Astrocyte of the hippocampus (primary cell): ENCODE results near the gene GAK.
"Not testable (repeated sequence)": the region's sequence is repeated elsewhere in the genome, so short reads cannot be mapped to it uniquely, and the experiment has no call there.

Experiments
- DNase-seq: peaks from one replicate; pipeline ENCODE4 v3.0.0; 2011; ENCODE audit warnings: low read depth, low spot score

Gene GAK

DNA sequence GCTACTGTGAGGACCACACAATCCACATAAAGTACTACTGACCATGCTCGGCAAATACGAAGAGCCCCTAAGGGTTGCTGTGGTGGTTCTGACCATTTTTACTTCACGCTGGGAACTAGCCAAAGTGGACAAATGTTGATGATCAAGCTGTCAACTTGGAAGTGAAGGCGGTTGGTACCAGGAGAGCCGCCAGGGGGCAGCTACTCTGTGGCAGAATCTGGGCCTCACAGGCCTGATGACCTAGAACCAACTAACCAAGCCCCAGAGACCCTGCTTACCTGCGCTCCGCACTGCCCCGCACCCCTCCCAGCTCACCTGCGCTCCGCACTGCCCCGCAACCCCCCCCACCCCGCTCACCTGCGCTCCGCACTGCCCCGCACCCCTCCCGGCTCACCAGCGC is 5.6 kb downstream of the GAK start:
- no peak for DNase-seq

DNA sequence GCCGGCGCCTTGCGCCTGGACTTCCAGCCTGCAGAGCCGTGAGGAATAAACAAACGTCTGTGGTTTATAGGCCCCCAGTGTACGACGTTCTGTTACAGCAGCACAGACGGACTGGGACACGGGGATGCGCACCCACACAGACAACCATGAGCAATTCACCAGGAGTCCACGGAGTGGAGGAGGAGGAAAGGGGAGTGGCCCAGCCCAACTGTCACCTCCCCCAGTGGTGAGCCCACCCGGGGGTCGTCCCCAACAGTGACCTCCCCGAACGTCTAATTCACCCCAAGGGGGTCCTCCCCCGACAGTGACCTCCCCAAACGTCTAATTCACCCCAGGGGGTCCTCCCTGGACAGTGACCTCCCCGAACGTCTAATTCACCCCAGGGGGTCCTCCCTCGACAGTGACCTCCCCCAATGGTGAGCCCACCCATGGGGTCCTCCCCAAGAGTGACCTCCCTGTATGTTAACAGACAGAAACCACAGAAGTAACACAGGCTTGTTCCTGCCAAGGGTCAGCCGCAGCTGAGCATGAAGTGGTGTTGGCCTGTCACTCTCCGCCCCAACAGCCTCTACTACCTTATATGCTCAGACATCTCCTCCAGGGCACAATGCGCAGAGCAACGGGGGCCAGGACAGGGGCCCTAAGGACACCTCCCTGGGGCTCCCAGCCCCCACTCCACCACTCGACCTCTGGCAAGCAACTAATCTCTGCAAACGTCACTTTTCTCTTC is 6.2 kb downstream of the GAK start:
- DNase-seq, result no peak

DNA sequence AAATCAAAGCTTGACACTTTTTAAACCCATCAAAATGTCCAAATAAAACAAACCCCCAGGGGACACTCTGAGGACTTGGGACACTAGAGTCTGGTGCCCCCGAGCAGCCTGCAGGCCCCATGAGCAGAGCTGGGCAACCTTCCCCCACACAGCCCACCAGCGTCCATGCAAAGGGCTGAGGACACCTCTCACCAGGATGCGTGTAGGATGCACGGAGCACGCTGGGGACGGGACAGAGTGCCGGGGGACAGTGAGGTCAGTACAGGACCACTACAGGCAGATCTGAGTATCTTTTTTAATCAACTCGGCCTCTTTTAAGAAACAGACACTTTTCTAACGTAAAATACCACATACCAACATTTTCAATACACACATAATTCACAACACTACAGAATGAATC is 6.9 kb downstream of the GAK start:
- no peak for DNase-seq

DNA sequence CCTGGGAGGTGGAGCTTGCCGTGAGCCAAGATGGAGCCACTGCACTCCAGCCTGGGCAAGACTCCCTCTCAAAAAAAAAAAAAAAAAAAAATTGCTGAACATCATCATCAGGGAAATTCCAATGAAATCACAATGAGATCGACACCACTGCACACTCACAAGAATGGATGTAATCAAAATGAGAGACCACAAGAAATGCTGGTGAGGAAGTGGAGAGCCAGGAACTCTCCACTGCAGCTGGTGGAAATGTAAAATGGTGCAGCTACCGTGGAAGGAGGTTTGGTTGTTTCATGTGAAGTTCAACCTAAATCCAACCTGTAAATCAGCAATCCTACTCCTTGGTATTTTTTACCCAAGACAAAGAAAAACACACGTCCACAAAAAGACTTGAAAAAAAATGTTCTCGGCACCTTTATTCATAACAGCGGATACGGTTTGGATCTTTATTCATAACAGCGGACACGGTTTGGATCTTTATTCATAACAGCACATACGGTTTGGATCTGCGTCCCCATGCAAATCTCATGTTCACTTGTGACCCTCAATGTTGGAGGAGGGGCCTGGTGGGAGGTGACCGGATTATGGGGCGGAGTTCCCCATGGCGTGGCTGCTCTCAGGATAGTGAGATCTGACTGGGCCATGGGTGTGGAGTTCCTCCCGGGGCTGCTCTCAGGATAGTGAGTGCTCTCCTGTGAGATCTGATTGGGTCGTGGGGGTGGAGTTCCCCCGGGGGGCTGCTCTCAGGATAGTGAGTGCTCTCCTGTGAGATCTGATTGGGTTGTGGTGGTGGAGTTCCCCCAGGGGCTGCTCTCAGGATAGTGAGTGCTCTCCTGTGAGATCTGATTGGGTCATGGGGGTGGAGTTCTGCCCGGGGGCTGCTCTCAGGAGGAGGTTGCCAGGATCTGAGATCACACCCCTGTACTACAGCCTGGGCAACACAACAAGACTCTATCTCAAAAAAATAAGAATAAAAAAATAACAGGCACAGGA is 7.7 kb downstream of the GAK start:
- DNase-seq, result peak; percentile 53

DNA sequence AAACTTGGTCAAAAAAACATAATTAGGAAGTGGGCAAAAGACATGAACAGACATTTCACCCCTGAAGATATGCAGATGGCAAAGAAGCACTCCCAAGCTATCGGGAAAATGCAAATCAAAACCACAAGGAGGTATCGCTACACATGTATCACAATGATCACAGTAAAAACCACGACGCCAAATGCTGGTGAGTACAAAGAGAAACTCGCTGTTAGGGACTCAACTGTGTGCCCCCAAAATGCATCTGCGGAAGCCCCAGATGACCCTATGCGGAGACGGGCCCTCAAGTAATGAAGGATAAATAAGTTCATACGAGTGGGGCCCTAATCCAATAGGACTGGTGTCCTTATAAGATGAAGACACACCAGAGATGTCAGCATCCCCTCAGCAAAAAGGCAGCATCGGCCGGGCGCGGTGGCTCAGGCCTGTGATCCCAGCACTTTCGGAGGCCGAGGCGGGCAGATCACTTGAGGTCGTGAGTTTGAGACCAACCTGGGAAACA is 10.2 kb downstream of the GAK start:
- no peak for DNase-seq

DNA sequence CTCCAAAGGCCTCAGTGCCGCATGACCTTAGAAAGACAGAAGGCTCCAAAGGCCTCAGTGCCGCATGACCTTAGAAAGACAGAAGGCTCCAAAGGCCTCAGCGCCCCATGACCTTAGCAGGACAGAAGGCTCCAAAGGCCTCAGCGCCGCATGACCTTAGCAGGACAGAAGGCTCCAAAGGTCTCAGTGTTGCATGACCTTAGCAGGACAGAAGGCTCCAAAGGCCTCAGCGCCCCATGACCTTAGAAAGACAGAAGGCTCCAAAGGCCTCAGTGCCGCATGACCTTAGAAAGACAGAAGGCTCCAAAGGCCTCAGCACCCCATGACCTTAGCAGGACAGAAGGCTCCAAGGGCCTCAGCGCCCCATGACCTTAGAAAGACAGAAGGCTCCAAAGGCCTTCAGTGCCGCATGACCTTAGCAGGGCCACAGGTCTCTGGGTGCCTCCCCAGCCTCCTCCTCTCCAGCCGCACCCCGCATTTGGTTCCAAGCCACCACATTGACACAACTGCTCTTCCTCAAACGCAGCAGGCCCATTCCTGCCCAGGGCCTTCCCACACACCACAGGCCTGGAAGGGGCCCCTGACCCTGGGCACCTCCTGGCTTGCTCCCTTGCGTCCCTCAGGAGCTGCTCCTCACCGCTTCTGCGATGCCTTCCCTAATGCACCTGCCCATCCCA is 13.0 kb downstream of the GAK start:
- not testable (repeated sequence) for DNase-seq

DNA sequence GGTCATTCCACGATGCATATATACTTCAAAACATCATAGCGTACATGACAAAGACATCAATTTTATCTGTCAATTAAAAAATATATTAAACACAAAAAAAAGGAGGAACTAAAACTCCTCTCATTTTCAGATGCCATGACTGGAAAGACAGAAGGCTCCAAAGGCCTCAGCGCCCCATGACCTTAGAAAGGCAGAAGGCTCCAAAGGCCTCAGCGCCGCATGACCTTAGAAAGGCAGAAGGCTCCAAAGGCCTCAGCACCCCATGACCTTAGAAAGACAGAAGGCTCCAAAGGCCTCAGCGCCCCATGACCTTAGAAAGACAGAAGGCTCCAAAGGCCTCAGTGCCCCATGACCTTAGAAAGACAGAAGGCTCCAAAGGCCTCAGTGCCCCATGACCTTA is 13.5 kb downstream of the GAK start:
- not testable (repeated sequence) for DNase-seq

DNA sequence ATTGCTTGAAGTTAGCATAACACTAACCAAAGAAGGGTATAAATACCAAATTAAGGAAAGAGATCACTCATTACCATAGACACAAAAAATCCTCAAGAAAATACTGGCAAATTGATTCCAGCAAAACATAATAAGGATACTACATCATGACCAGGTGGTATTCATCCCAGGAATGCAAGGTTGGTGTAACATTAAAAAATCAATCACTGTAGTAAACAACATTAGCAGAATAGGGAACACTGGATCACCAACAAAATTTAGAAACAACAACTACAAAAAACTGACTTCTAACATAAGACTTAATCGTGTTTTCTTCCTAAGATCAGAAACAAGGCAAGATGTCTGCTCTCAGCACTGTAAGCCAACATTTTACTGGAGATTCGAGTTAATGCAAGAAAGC is 14.1 kb downstream of the GAK start:
- no peak for DNase-seq

DNA sequence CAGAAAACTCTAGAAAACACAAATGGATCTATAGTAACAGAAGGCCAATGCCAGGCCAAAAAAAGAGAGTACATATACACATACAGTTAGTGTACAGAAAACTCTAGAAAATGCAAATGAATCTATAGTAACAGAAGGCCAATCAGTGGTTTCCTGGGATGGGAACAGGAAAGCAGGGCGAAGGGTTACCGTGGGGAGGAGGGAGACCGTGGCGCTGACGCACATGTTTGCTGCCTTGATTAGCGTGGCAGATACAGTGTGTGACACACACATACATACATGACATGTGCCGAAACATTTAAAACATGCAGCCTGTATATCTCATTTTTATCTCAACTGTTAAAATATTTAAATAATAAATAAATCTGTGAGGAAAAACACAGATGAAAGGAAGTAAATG is 14.7 kb downstream of the GAK start:
- DNase-seq, result no peak

DNA sequence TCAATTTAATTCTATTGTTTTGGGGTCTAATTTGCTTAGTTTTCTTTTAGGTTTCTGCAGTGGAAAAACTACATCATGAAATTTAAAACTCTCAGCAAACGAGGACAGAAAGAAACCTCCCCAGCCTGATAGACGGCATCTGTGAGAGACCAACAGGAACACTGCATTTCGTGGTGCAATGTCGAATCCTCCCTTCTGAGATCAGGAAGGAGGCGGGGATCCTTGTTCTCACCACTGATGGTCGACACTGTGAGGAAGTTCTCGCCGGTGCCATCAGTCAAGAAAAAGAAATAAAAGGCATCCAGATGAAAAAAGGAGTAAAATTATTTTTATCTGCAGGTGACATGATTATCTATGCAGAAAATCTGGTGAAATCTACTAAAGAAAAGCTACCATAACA is 16.5 kb downstream of the GAK start:
- DNase-seq, result no peak

DNA sequence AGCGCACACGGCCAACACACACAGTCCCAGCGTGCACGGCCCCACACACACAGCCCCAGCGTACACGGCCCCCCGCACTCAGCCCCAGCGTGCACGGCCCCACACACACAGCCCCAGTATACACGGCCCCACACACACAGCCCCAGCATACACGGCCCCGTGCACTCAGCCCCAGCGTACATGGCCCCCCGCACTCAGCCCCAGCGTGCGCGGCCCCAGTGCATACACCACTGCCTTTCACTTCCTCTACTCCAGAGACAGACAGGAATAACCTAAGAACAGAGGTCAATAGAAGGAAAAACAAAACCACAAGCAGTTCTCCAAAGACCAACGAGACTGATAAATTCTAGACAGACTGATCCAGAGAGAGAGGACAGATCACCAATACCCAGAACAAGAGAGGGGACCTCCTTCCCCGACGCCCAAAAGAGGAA is 17.1 kb downstream of the GAK start:
- DNase-seq, result no peak

DNA sequence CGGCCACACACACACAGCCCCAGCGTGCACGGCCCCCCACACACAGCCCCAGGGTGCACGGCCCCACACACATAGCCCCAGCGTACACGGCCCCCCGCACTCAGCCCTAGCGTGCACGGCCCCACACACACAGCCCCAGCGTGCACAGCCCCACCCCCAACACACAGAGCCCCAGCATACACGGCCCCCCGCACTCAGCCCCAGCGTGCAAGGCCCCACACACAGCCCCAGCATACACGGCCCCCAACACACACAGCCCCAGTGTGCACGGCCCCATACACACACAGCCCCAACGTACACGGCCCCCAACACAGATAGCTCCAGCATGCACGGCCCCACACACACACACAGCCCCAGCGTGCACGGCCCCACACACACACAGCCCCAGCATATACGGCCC is 17.6 kb downstream of the GAK start:
- no peak for DNase-seq

DNA sequence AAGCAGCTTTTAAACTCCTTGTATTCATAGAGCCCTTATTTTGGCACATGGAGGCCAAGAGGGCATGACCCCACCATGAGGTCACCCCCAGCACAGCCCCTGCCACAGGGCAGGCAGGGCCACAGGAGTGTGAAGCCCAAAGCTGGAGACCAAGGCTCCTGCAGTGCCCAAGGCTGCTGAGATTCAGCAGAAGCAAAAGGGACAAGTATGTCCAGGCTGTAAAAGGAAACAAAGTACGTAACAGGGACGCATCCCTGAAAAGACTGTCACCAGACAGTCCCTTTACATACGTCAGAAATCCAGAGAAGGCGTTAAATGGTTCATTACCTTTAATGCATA is 18.9 kb downstream of the GAK start:
- DNase-seq, result no peak

DNA sequence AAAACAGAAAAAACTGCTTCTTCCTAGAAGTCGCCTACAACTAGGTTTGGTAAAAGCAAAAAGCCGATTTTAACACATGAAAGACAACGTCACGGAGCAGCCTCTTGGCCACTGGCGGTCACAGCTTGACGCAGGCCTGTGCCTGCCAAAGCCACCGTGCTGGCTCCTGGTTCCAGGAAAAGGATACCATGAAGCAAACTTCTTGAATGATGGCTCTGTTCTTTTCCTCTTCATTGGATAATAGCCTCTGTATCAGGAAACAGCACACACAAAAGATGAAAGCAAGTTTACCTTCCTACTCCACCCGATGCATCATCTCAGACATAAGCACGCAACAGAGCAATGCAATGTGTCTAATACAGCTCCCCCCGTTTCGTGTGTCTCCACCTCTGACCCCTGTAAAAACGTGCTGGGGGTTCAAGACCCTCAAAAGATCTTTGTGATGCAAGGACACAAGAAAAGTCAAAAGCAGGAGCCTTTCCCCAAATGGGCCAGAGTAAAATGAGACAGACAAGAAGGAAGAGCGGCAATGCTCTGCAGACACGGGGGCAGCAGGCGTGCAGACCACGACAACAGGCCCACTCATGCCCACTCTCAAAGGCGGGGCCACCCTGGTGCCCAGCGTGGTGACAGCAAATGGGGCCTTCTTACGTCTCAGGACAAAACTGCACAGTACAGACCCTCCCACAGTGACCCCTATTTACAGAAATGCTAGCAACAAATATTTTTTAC is 19.4 kb downstream of the GAK start:
- no peak for DNase-seq

DNA sequence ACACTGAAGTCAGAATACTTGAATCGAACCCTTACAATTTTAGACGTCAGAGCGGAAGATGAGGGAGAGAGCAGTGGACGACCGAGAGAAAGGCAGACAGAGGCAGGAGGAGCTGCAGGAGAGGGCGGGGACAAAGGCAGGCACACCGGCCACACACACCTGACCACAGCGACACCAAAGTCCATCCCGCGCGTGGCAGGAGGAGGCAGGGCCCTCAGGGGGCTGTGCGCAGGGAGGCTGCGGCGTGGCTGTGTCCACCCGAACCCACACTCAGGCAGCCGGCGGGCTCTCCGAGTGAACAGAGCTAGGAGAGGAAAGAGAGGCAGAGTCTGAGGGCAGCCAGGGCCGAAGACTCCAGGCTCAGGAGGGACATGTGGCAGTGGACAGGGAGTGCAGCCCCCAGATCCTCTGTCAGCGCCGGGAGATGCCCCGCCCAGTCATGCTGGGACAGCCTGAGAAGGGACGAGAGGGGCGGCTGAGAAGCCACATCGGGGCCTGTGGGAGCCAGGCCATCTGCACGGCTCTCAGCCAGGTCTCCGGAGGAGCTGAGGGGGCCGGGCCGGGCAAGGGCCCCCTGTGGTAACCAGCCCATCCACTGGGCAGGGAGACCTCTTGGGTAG is 20.1 kb downstream of the GAK start:
- no peak for DNase-seq

DNA sequence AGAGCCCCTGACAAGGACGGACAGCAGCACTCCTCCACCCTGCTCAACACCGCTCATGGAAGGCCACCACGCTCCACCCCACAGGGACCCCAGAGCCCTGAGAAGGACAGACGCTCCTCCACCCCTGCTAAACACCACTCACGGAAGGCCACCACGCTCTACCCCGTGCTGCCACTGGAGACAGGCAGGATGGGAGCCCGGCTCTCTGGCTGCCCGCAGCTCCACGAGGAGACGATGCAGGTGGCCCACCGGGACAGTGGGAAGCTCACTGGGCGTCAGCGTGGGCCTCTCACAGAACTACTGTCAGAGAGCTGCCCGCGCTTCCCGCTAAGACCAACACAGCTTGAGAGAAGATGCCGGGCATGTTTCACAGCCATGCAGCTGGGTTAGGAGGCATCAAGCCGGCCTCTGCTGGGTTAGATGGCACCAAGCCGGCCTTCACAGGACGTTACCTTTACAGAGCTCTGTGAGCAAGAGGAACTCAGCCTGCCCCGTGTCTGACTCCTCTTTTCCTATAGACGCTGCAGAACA is 20.8 kb downstream of the GAK start:
- DNase-seq, result no peak

DNA sequence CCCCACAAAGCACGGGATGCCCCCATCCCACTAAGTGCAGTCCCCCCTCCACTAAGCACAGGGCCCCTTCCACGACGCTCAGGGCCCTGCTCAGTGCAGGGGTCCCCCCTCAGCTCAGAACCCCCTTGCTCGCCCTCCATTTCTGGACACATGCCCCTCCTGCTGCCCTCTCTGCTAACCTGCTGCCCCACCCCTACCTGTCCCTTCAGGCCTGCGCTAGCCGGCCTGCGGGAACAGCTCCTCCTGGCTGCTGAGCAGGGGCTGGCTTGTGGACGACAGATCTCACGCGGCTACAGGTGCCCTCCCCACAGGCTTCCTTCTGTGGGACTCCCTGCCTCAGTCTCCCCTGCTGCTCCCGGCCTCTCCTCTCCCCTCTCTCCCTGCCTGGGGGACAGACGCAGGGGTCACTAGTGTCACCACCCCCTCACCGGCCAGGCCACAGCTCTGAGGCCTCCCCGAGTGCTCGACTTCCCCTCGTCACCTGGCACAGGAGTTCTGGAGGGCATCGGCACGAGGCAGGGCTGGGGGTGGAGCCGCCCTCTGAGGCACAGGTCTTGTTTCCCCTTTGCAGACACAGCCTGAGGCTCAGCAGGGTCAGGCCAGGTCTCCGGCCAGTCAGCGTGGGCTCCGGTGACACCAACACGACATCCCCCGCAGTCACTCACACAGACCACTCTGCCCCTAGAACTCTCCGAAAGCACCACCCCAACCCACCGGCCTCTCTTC is 21.6 kb downstream of the GAK start:
- DNase-seq, result no peak

DNA sequence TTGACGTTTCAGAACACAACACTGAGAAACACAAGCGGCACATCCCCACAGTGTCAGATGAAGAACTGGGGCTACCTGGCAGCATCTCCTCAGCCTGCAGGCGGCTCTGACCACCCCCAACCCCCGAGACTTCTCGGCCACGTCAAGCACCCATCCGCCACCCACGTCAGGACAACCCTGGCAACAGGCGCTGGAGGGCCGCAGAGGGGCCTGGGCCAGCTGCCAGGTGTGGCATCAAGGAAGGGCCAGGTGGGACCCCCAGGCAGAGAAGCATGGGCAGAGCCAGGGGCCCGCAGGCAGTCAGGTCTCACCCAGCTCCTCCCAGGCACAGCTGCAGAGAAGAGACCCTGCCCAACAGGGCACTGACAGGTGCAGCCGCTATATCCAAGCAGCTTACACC is 22.3 kb downstream of the GAK start:
- DNase-seq, result no peak

DNA sequence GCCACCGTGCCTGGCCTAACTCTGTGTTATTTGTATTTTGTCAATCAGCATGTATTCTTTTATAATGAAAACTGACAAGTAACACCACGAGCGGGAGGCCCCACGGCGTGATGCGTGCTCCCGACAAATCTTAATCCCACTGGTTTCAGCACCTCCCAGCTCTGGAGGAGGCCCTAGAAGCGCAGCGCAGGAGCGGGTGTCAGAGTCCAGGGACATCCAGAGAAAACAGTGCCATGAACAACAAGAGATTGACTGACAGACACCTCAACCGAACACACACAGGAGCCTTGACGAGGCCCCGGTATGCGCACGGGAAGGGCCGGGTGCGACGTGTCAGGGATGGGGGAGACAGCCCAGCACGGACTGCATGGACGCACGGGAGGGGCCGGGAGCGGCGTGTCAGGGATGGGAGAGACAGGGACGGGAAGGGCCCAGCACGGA is 23.0 kb downstream of the GAK start:
- no peak for DNase-seq
